Heart left ventricle (tissue), 16 donors: Measurements from ENCODE around the gene EPYC. TPM values are rescaled to one million over a fixed set of nuclear protein-coding genes. Genes with fewer than 3 reads are reported as not detected.

Source experiments
- ATAC-seq, 4 donors: fragments of 200-7000 bp; cut with Tn5 transposase; one replicate each; pipeline ENCODE4 v1.9.1; 2020 to 2022; ENCODE audit warnings: moderate library complexity in 4 of 4, mild to moderate bottlenecking in 3 of 4, moderate number of reproducible peaks in 1 of 4
- DNase-seq, 5 donors: peaks; one replicate each; pipeline ENCODE4 v3.0.0-alpha.2; 2020
- H3K27ac ChIP-seq, 12 donors: fragments of 200-600 bp; sonication (generic) in 4 of 12; one replicate each; pipeline versions ENCODE4 v1.5.0 to v1.8.0; 2016 to 2022; ENCODE audit warnings: mild to moderate bottlenecking in 2 of 12
- H3K27me3 ChIP-seq, 9 donors: fragments of 200-600 bp; sonication (generic) in 2 of 9; one replicate each; pipeline versions ENCODE4 v1.5.1 to v1.8.0; 2016 to 2022; ENCODE audit warnings: mild to moderate bottlenecking in 3 of 9
- H3K36me3 ChIP-seq, 9 donors: fragments of 200-600 bp; sonication (generic) in 2 of 9; one replicate each; pipeline versions ENCODE4 v1.5.0 to v1.8.0; 2018 to 2022; ENCODE audit warnings: mild to moderate bottlenecking in 2 of 9
- H3K4me1 ChIP-seq, 12 donors: fragments of 200-600 bp; sonication (generic) in 4 of 12; one replicate each; pipeline versions ENCODE4 v1.5.0 to v1.8.0; 2016 to 2022; ENCODE audit warnings: mild to moderate bottlenecking in 3 of 12
- H3K4me3 ChIP-seq, 12 donors: fragments of 200-600 bp; sonication (generic) in 4 of 12; one replicate each; pipeline versions ENCODE4 v1.5.0 to v1.8.0; 2017 to 2022; ENCODE audit warnings: mild to moderate bottlenecking in 9 of 12, moderate library complexity in 4 of 12
- H3K9me3 ChIP-seq, 12 donors: fragments of 200-600 bp; sonication (generic) in 4 of 12; one replicate each; pipeline versions ENCODE4 v1.5.0 to v1.8.0; 2016 to 2022; ENCODE audit warnings: mild to moderate bottlenecking in 1 of 12
- POLR2A ChIP-seq, 2 donors: fragments of 450-650 bp; IDR thresholded peaks; one replicate each; pipeline ENCODE4 v1.6.1; 2017; ENCODE audit warnings: antibody characterized with exemption in 2 of 2, mild to moderate bottlenecking in 2 of 2, moderate library complexity in 2 of 2
- WGBS, 4 donors: extraction: QIAGEN DNeasy Blood & Tissue Kit in 2 of 4; methylation state at CpG; one replicate each; pipeline versions ENCODE4 v1.1.5 to v1.1.7; 2013 to 2018; 5-methylcytosine and 5-hydroxymethylcytosine counted together
- intact Hi-C, 10 donors: fragments of 100-400 bp; cut with DNase I; formaldehyde crosslinking; loops; one replicate each; pipeline versions ENCODE4 v1.11.1 to v1.14.2; 2022
- polyA plus RNA-seq, 2 donors: library from polyadenylated mRNA; stranded (reverse); fragments of 200-250 nt; gene quantifications; one replicate each; pipeline ENCODE4 v1.2.3, GENCODE V29; 2013
- total RNA-seq, 9 donors: library from RNA; depleted of rRNA in 2 of 9; stranded (reverse); fragments of >200 nt in 2 of 9; fragmentation: NEBNext Ultra II Directional in 3 of 9; extraction: Animal tissue kit (Norgen Biotek cat#: 25700) in 3 of 9; gene quantifications; one replicate each; pipeline versions ENCODE4 v1.1.0 to v1.2.4, GENCODE V29; 2016 to 2023
- TF ChIP-seq, protein P1 (sequence below), 12 donors: fragments of 200-600 bp; sonication (generic) in 4 of 12; IDR thresholded peaks; one replicate each; pipeline versions ENCODE4 v1.5.0 to v1.8.0; 2018 to 2022; ENCODE audit warnings: antibody characterized with exemption in 12 of 12, mild to moderate bottlenecking in 5 of 12
- donor health status: ischemic (EF 13 %, LVEDD 7.1; RV severe dilation, severe dysfunction).
- donor health status: healthy with polysubstance abuse.
- donor health status: DM: no; HTN: yes; CAD: no.
- donor health status: DM: no; HTN: no; CAD: no.
- donor health status: ischemic (EF 25% LVEDD 6.9; RV normal size, moderate dysfunction).
- donor health status: ischemic (EF 25% LVEDD 5.7; RV mildly dilated, moderate dysfunction).
- donor health status: healthy.
- donor health status: DM: yes; HTN: yes; CAD: no.
- donor health status: ischemic (EF 35%, LVEDD 5.7; RV mildly dilated, moderate dysfunction).
- donor health status: nonischemic (EF 11% LVEDD 7.7; RV severe dilation, severe dysfunction).
- donor health status: DM: yes; HTN: yes; CAD: no.
- donor health status: PGD.
- donor health status: ischemic (EF 29% LVEDD 5.4; RV normal size, mild dysfunction).
- donor health status: nonischemic (EF 23%, LVEDD 6.1; RV moderate dilation, normal function).

The EPYC gene
- total and polyA plus RNA-seq, 11 donors: not detected

DNA sequence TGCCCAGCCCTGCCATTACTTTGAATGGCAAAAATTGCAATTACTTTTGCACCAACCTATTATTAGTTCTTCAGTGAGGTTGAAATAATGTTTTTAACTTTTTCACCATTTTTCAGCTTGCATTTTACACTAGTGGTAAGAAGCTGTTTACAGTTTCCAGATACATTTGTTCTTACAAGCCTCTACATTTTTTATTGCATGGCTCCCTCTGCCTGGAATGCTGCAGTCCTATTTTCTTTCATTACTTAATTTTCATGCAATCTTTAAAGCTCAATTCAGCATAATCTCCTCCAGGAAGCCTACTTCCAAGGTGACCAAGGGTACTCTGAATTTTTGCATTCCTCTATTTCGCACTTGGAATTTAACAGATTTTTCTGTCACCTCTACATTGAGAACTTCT is 83.2 kb downstream of the EPYC start:
- DNase-seq (no peak), ATAC-seq (no peak)
- Histone ChIP-seq H3K4me3 (no peak overlapping the region), H3K4me1 (peaks cover 0 to 7% (median 0%) of the 10 kb centered on the region in 12 donors), H3K27me3 (no peaks in the 10 kb centered on the region), H3K27ac (no peak overlapping the region), H3K9me3 (peaks cover 0 to 2% (median 0%) of the 10 kb centered on the region in 12 donors), H3K36me3 (no peaks in the 10 kb centered on the region)
- intact Hi-C loops: no loop called here
- 92 to 96% (median 94%) methylated on average over 1 of the region's 1 CpG for WGBS, 4 donors
- TF ChIP-seq POLR2A (IDR thresholded peaks at IDR 0.05): no peak
- TF ChIP-seq, protein P1, sequence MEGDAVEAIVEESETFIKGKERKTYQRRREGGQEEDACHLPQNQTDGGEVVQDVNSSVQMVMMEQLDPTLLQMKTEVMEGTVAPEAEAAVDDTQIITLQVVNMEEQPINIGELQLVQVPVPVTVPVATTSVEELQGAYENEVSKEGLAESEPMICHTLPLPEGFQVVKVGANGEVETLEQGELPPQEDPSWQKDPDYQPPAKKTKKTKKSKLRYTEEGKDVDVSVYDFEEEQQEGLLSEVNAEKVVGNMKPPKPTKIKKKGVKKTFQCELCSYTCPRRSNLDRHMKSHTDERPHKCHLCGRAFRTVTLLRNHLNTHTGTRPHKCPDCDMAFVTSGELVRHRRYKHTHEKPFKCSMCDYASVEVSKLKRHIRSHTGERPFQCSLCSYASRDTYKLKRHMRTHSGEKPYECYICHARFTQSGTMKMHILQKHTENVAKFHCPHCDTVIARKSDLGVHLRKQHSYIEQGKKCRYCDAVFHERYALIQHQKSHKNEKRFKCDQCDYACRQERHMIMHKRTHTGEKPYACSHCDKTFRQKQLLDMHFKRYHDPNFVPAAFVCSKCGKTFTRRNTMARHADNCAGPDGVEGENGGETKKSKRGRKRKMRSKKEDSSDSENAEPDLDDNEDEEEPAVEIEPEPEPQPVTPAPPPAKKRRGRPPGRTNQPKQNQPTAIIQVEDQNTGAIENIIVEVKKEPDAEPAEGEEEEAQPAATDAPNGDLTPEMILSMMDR (IDR thresholded peaks at IDR 0.05): no peak

DNA sequence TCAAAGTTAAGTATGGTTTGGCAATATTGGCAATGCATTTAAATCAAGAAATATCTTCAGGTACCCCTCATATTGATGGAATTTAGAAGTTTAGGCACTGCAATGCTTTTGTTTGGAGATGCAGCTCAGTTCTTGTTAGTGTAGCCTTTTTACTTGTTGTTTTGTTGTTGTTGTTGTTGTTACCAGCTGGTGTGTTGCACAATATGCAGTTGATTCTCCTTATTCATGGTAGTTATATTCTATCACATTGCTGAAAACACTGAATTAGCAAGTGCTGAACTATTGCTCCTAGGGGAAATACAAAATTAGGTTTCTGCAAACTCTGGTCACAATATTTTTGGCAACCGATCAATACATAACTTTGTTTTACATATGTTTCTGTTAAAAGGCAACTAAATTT is 84.5 kb downstream of the EPYC start:
- Histone ChIP-seq H3K9me3 (no peaks in the 10 kb centered on the region), H3K36me3 (no peaks in the 10 kb centered on the region), H3K4me1 (peaks cover 0 to 7% (median 0%) of the 10 kb centered on the region in 12 donors), H3K4me3 (no peak overlapping the region), H3K27me3 (no peaks in the 10 kb centered on the region), H3K27ac (no peak overlapping the region)
- ATAC-seq (no peak), DNase-seq (no peak)
- WGBS, 4 donors: 95 to 98% (median 96%) methylated on average over 1 of the region's 1 CpG
- TF ChIP-seq POLR2A (IDR thresholded peaks at IDR 0.05): no peak
- TF ChIP-seq, protein P1 (IDR thresholded peaks at IDR 0.05): no peak
- intact Hi-C loops: no loop called here

DNA sequence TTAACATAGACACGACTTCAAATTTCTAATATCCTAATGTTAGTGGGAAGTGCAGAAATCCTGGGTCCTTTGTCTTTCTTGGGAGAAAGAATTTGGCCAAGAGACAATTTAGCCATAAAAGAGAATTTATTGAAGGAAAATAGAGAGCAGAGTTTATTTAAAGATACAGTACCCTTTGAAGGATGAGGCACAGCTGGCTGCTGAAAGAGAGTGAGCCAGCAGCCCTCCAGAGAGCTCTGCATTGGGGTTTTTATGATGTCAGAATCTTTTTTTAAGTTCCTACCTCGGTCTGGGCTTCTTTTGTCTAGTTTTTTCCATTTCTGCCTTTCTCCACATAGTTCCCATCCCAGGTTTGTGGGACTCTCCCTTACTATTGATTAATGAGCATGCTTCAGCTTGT is 87.3 kb downstream of the EPYC start:
- H3K4me3 ChIP-seq: no peak overlapping the region
- no peaks in the 10 kb centered on the region for H3K27me3 ChIP-seq
- TF ChIP-seq, protein P1 (IDR thresholded peaks at IDR 0.05): no peak
- TF ChIP-seq POLR2A (IDR thresholded peaks at IDR 0.05): no peak
- no peaks in the 10 kb centered on the region for H3K36me3 ChIP-seq
- intact Hi-C loops: loop anchor here in 1 of 10 donors (10.0 kb wide), 1 partner anchor 1373 kb away; no protein-coding TSS in a partner anchor
- H3K27ac ChIP-seq: no peak overlapping the region
- 50 to 59% (median 51%) methylated on average over 2 of the region's 2 CpGs for WGBS, 4 donors
- DNase-seq (no peak), ATAC-seq (no peak)
- H3K4me1 ChIP-seq: peaks cover 0 to 5% (median 0%) of the 10 kb centered on the region in 12 donors
- peaks cover 0 to 4% (median 0%) of the 10 kb centered on the region in 12 donors for H3K9me3 ChIP-seq

DNA sequence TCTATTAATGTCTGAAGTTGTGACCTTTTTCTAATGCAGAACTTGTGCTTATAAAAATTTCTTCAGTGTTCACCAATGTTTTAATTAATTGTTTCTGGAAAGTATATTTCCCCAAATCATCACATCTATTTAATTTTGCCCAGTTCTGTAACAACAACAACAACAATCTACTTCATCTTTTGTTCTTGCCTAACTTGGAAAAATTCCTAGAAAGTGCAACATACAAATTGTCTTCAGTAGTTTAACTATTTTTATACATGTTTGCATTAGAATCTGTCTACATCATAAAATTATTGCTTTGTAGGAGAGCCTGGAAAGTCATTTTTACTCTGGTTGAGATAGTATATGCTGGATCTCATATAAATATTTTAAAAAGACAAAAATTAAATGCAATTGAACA is 88.3 kb downstream of the EPYC start:
- H3K9me3 ChIP-seq: peaks cover 0 to 4% (median 0%) of the 10 kb centered on the region in 12 donors
- no peaks in the 10 kb centered on the region for H3K36me3 ChIP-seq
- H3K27ac ChIP-seq: no peak overlapping the region
- ATAC-seq: no peak
- no peak overlapping the region for H3K4me3 ChIP-seq
- intact Hi-C loops: loop anchor here in 1 of 10 donors (10.0 kb wide), 1 partner anchor 1372 kb away; no protein-coding TSS in a partner anchor
- no peaks in the 10 kb centered on the region for H3K4me1 ChIP-seq
- no peak for TF ChIP-seq POLR2A (IDR thresholded peaks at IDR 0.05)
- TF ChIP-seq, protein P1 (IDR thresholded peaks at IDR 0.05): no peak
- no peaks in the 10 kb centered on the region for H3K27me3 ChIP-seq
- DNase-seq: no peak
